K562 (cell line): ENCODE measurements around the gene IGF2BP1. TPM values are rescaled to one million over a fixed set of nuclear protein-coding genes. Genes with fewer than 3 reads are reported as not detected.

Experiments
- BRD4 ChIP-seq: fragments of 200-600 bp; sonication (generic); IDR thresholded peaks from 2 replicates; pipeline ENCODE4 v1.6.1; 2017; ENCODE audit warnings: inconsistent platforms
- C11orf30 ChIP-seq: fragments of 450-650 bp; IDR thresholded peaks from 2 replicates; pipeline ENCODE4 v1.6.1; 2016; ENCODE audit warnings: low read depth, mild to moderate bottlenecking
- CSDE1 ChIP-seq, 2 experiments: fragments of 450-650 bp; IDR thresholded peaks; 2 replicates each; pipeline ENCODE4 v1.6.1; 2016; ENCODE audit warnings: mild to moderate bottlenecking in 1 of 2
- CTBP1 ChIP-seq: fragments of 450-650 bp; IDR thresholded peaks from 2 replicates; pipeline ENCODE4 v1.6.1; 2016; ENCODE audit warnings: borderline replicate concordance
- E4F1 ChIP-seq: fragments of 250-450 bp; sonication (Bioruptor Pico); IDR thresholded peaks from 2 replicates; pipeline ENCODE4 v1.5.0; 2021; ENCODE audit warnings: mild to moderate bottlenecking, borderline replicate concordance
- HMG20A ChIP-seq: fragments of 450-650 bp; formaldehyde crosslinking; conservative IDR thresholded peaks from 2 replicates; pipeline ENCODE4 v1.4.0; 2020; ENCODE audit warnings: mild to moderate bottlenecking, mixed read lengths
- HOXB6 ChIP-seq: fragments of 250-450 bp; sonication (Bioruptor Pico); IDR thresholded peaks from 2 replicates; pipeline ENCODE4 v1.5.1; 2022; ENCODE audit warnings: mild to moderate bottlenecking, borderline replicate concordance
- KLF1 ChIP-seq: fragments of 450-650 bp; IDR thresholded peaks from 2 replicates; pipeline ENCODE4 v1.6.1; 2016; ENCODE audit warnings: missing genetic modification characterization, missing compliant biosample characterization
- NR2F6 ChIP-seq: fragments of 450-650 bp; formaldehyde crosslinking; IDR thresholded peaks from 2 replicates; pipeline ENCODE4 v1.4.0; 2020; ENCODE audit warnings: mild to moderate bottlenecking
- RB1 ChIP-seq: fragments of 450-650 bp; IDR thresholded peaks from 2 replicates; pipeline ENCODE4 v1.6.1; 2017; ENCODE audit warnings: low read depth, mild to moderate bottlenecking
- RFX7 ChIP-seq: fragments of 250-450 bp; sonication (Bioruptor Pico); IDR thresholded peaks from 2 replicates; pipeline ENCODE4 v1.5.1; 2021; ENCODE audit warnings: mild to moderate bottlenecking
- SMAD4 ChIP-seq: fragments of 250-450 bp; sonication (Bioruptor Pico); conservative IDR thresholded peaks from 2 replicates; pipeline ENCODE4 v1.8.0; 2021; ENCODE audit warnings: inconsistent platforms, mild to moderate bottlenecking, moderate library complexity
- ZNF263 ChIP-seq: sonication (generic); formaldehyde crosslinking; IDR thresholded peaks from 2 replicates; pipeline ENCODE4 v1.8.0; 2022; ENCODE audit warnings: mild to moderate bottlenecking, missing genetic modification reagents, borderline replicate concordance
- polyA plus RNA-seq, 8 experiments: library from polyadenylated mRNA; depleted of rRNA in 4 of 8; stranded (reverse) in 5 of 8; unstranded in 3 of 8; fragments of >200 nt; fragmentation: Nextera tagmentation in 2 of 8; fragmentation: Illumina TruSeq in 1 of 8; extraction: Ambion mirVana in 2 of 8; extraction: Trizol in 1 of 8; gene quantifications; 2 replicates each; pipeline versions ENCODE4 v1.2.1 to v1.2.3, GENCODE V29; 2011 to 2014; ENCODE audit warnings: inconsistent platforms in 1 of 8, missing spikeins in 1 of 8
- total RNA-seq, 7 experiments: library from RNA; depleted of rRNA in 6 of 7; stranded (reverse); fragments of >200 nt in 6 of 7; fragmentation: Illumina TruSeq in 2 of 7; extraction: Trizol in 2 of 7; gene quantifications; 2 replicates each; pipeline versions ENCODE4 v1.2.1 to v1.2.3, GENCODE V29; 2011 to 2021; ENCODE audit warnings: low replicate concordance in 1 of 7
- TF ChIP-seq, protein P1 (sequence below): fragments of 250-450 bp; sonication (Bioruptor Pico); IDR thresholded peaks from 2 replicates; pipeline ENCODE4 v1.5.1; 2021; ENCODE audit warnings: mild to moderate bottlenecking
- TF ChIP-seq, protein P2 (sequence below): fragments of 250-450 bp; sonication (Bioruptor Pico); IDR thresholded peaks from 2 replicates; pipeline ENCODE4 v1.4.0; 2020; ENCODE audit warnings: borderline replicate concordance

The IGF2BP1 gene
- total and polyA plus RNA-seq, 9 of the 15 experiments (the other 6 are each of a cell fraction or from before 2014, with no cell fraction given) = 13.0 to 318 (median 53.6) TPM

DNA sequence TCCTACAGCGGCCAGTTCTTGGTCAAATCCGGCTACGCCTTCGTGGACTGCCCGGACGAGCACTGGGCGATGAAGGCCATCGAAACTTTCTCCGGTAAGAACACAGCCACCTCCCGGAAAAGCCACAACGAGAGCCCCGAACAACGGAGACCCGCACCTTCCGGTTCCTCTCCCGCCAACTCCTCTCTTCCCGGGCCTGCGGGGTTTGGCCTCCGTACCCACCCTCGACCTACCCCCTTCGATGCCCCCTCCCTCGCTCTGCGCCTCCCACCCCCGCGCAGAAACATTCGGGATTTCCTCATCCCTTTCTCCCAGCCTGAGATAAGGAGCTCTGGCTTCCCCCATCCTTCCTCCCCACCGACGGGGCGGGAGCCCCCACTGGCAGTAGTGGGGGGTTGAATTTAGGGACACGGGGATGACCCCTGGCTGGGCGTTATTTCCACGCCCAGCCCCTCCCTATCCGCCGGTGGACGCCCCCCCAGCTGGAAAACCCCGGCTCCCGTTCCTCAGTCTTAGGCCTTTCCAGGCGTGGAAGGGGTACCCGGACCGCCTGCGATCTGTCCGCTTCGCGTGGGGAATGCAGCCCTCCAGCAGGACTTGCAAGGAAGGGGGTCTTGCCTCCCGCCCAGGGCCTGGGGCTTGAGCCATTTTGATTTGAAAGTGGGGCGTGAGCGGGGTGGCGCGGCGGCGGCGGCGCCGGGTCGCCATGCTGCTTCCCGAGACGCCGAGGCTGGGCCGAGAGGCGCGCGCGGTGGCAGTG, 822 bp downstream of the IGF2BP1 start (continued):
- peak; percentile 54; the same call in 1 of the 2 replicates for TF ChIP-seq ZNF263 (CRISPR knock-in tag)
- TF ChIP-seq, protein P1, sequence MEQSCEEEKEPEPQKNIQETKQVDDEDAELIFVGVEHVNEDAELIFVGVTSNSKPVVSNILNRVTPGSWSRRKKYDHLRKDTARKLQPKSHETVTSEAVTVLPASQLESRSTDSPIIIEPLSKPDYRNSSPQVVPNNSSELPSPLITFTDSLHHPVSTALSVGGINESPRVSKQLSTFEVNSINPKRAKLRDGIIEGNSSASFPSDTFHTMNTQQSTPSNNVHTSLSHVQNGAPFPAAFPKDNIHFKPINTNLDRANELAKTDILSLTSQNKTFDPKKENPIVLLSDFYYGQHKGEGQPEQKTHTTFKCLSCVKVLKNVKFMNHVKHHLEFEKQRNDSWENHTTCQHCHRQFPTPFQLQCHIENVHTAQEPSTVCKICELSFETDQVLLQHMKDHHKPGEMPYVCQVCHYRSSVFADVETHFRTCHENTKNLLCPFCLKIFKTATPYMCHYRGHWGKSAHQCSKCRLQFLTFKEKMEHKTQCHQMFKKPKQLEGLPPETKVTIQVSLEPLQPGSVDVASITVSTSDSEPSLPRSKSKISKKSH (CRISPR knock-in tag) = no peak
- no peak for TF ChIP-seq E4F1 (CRISPR knock-in tag)
- 0 out of 2 replicates have a peak, but pooled peaks have one; percentile 38 for TF ChIP-seq SMAD4 (CRISPR knock-in tag)
- TF ChIP-seq KLF1 (tag) = no peak
- TF ChIP-seq RFX7 (CRISPR knock-in tag) = no peak
- TF ChIP-seq HOXB6 = no peak
- no peak for TF ChIP-seq CSDE1 (IDR thresholded peaks at IDR 0.05)
- peak; percentile 75 for TF ChIP-seq BRD4
- TF ChIP-seq NR2F6 (CRISPR knock-in tag) = no peak
- TF ChIP-seq HMG20A (CRISPR knock-in tag) = no peak
- TF ChIP-seq, protein P2, sequence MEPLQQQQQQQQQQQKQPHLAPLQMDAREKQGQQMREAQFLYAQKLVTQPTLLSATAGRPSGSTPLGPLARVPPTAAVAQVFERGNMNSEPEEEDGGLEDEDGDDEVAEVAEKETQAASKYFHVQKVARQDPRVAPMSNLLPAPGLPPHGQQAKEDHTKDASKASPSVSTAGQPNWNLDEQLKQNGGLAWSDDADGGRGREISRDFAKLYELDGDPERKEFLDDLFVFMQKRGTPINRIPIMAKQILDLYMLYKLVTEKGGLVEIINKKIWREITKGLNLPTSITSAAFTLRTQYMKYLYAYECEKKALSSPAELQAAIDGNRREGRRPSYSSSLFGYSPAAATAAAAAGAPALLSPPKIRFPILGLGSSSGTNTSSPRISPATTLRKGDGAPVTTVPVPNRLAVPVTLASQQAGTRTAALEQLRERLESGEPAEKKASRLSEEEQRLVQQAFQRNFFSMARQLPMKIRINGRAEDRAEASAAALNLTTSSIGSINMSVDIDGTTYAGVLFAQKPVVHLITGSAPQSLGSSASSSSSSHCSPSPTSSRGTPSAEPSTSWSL = no peak
- TF ChIP-seq RB1 = peak; percentile 44
- no peak for TF ChIP-seq C11orf30
- TF ChIP-seq CTBP1 = 0 out of 2 replicates have a peak, but pooled peaks have one; percentile 3
